GM12878 (cell line): ENCODE measurements around the gene ZNF425. TPM values are rescaled to one million over a fixed set of nuclear protein-coding genes. Genes with fewer than 3 reads are reported as not detected.
A peak's percentile ranks its signal among the peaks of the same experiment; 100 is the strongest.

Experiments used
- CEBPZ ChIP-seq: fragments of 150-350 bp; IDR thresholded peaks from 2 replicates; pipeline ENCODE4 v1.6.1; 2016; ENCODE audit warnings: low read depth, low read length
- CHD1 ChIP-seq: IDR thresholded peaks from 2 replicates; pipeline ENCODE4 v1.6.1; 2012; ENCODE audit warnings: low read depth, low read length, improper control_type of control experiment
- E4F1 ChIP-seq: fragments of 450-650 bp; IDR thresholded peaks from 2 replicates; pipeline ENCODE4 v1.6.1; 2018; ENCODE audit warnings: borderline replicate concordance, mild to moderate bottlenecking; ENCODE audit not compliant: partially characterized antibody
- ETV6 ChIP-seq, 2 experiments: fragments of 450-650 bp in 1 of 2; IDR thresholded peaks in 1 of 2; conservative IDR thresholded peaks in 1 of 2; 2 replicates each; pipeline ENCODE4 v1.6.1; 2014; ENCODE audit warnings: antibody characterized with exemption in 1 of 2, borderline replicate concordance in 1 of 2, low read depth in 1 of 2, mild to moderate bottlenecking in 1 of 2, moderate library complexity in 1 of 2
- IKZF2 ChIP-seq, 2 experiments: fragments of 450-650 bp; IDR thresholded peaks; 2 replicates each; pipeline ENCODE4 v1.6.1; 2017; ENCODE audit warnings: mild to moderate bottlenecking in 2 of 2, moderate library complexity in 2 of 2
- MEF2A ChIP-seq: IDR thresholded peaks from 2 replicates; pipeline ENCODE4 v1.6.1; 2011; ENCODE audit warnings: low read depth, mild to moderate bottlenecking, low read length, moderate library complexity; ENCODE audit not compliant: insufficient read depth
- MYC ChIP-seq: IDR thresholded peaks from 2 replicates; pipeline ENCODE4 v1.6.1; 2011; ENCODE audit warnings: mild to moderate bottlenecking, low read length, moderate library complexity, inconsistent platforms; ENCODE audit not compliant: insufficient read depth, insufficient replicate concordance, insufficient read length, severe bottlenecking
- PAX8 ChIP-seq: fragments of 450-650 bp; IDR thresholded peaks from 2 replicates; pipeline ENCODE4 v1.6.1; 2017; ENCODE audit warnings: mild to moderate bottlenecking, moderate library complexity
- PML ChIP-seq: IDR thresholded peaks from 2 replicates; pipeline ENCODE4 v1.6.1; 2012; ENCODE audit warnings: low read length, inconsistent platforms
- RB1 ChIP-seq: fragments of 450-650 bp; formaldehyde crosslinking; IDR thresholded peaks from 2 replicates; pipeline ENCODE4 v1.6.1; 2017; ENCODE audit warnings: mild to moderate bottlenecking, borderline replicate concordance
- SIN3A ChIP-seq: IDR thresholded peaks from 2 replicates; pipeline ENCODE4 v1.6.1; 2012; ENCODE audit warnings: low read depth, low read length, improper control_type of control experiment
- SKIL ChIP-seq: fragments of 450-650 bp; IDR thresholded peaks from 2 replicates; pipeline ENCODE4 v1.6.1; 2017; ENCODE audit warnings: mild to moderate bottlenecking, low read depth, inconsistent platforms; ENCODE audit not compliant: poor library complexity, severe bottlenecking
- SMARCA5 ChIP-seq: fragments of 450-650 bp; IDR thresholded peaks from 2 replicates; pipeline ENCODE4 v1.6.1; 2017; ENCODE audit warnings: mild to moderate bottlenecking
- SUZ12 ChIP-seq: fragments of 200-600 bp; sonication (generic); IDR thresholded peaks from one replicate; pipeline ENCODE4 v1.6.1; 2018; ENCODE audit warnings: antibody characterized with exemption, mild to moderate bottlenecking; ENCODE audit not compliant: unreplicated experiment
- ZBED1 ChIP-seq: IDR thresholded peaks from 2 replicates; pipeline ENCODE4 v1.6.1; 2016; ENCODE audit warnings: borderline replicate concordance
- ZNF592 ChIP-seq: fragments of 450-650 bp; IDR thresholded peaks from 2 replicates; pipeline ENCODE4 v1.6.1; 2017; ENCODE audit warnings: mild to moderate bottlenecking, moderate library complexity
- polyA plus RNA-seq, 11 experiments: library from polyadenylated mRNA; depleted of rRNA in 4 of 11; unstranded in 6 of 11; stranded (reverse) in 5 of 11; fragments of >200 nt; fragmentation: Nextera tagmentation in 4 of 11; fragmentation: Illumina TruSeq in 1 of 11; extraction: Ambion mirVana in 4 of 11; extraction: Trizol in 1 of 11; gene quantifications; 1 replicate in 1 of 11; 2 replicates in 10 of 11; pipeline versions ENCODE4 v1.2.1 to v1.2.3, GENCODE V29; 2011 to 2016; ENCODE audit warnings: inconsistent platforms in 2 of 11, missing spikeins in 2 of 11, low read depth in 1 of 11
- total RNA-seq, 4 experiments: library from RNA; depleted of rRNA in 3 of 4; stranded (reverse); fragments of >200 nt in 3 of 4; fragmentation: Illumina TruSeq in 1 of 4; extraction: Trizol in 1 of 4; gene quantifications; 2 replicates each; pipeline versions ENCODE4 v1.2.1 to v1.2.3, GENCODE V29; 2013 to 2021

Gene ZNF425
- total and polyA plus RNA-seq, 10 of the 15 experiments (the other 5 are each of a cell fraction or from before 2014, with no cell fraction given) = 0.19 to 1.8 (median 0.91) TPM

- TF ChIP-seq ZNF592 (0 out of 2 replicates have a peak, but pooled peaks have one; percentile 65), SKIL (peak; percentile 25), IKZF2 (IDR thresholded peaks at IDR 0.05) (peak in 1 of 2 experiments; percentile 15; a peak in 1 of 4 replicates), RB1 (peak; percentile 70; the same call in 1 of the 2 replicates), PML (peak; percentile 92), MEF2A (peak; percentile 46; the same call in 1 of the 2 replicates), SMARCA5 (peak; percentile 97), SIN3A (no peak; the same call in 1 of the 2 replicates), ZBED1 (peak; percentile 60; the same call in 1 of the 2 replicates), PAX8 (no peak), MYC (peak; percentile 70), E4F1 (peak; percentile 50), SUZ12 (no peak), ETV6 (conservative IDR thresholded peaks at IDR 0.05 in 1 of 2, IDR thresholded peaks at IDR 0.05 in 1 of 2; ENCODE audit: borderline replicate concordance in 1 of 2, low read depth in 1 of 2) (peak in 1 of 2 experiments; percentile 51; a peak in 1 of 4 replicates), CHD1 (peak; percentile 82; the same call in 1 of the 2 replicates), CEBPZ (no peak)
These were observed at the start of gene ZNF425 (continued) for GRCh38 chr7:149125863-149126661.
